T-helper 2 cell treated with Interferon-gamma antibody and Interleukin-4, amounts not matched to agents 5 μg/mL and 100 μg/mL, for 36 hours (primary cell): Measurements from ENCODE around the gene ADGRG4.

ENCODE experiments used
- DNase-seq: peaks from one replicate; pipeline ENCODE4 v3.0.0; 2021; ENCODE audit warnings: low spot score
- H3K27ac Mint-ChIP-seq: one replicate; pipeline ENCODE4 v1.8.0; 2021; ENCODE audit warnings: mild to moderate bottlenecking, mixed read lengths
- H3K27me3 Mint-ChIP-seq: one replicate; pipeline ENCODE4 v1.8.0; 2021; ENCODE audit warnings: low read depth, mixed read lengths
- H3K36me3 Mint-ChIP-seq: one replicate; pipeline ENCODE4 v1.8.0; 2021; ENCODE audit warnings: low read depth, mixed read lengths
- H3K4me1 Mint-ChIP-seq: one replicate; pipeline ENCODE4 v1.8.0; 2021; ENCODE audit warnings: low read depth, mixed read lengths
- H3K4me3 Mint-ChIP-seq: one replicate; pipeline ENCODE4 v1.8.0; 2022; ENCODE audit warnings: mild to moderate bottlenecking, moderate library complexity, mixed read lengths
- H3K9me3 Mint-ChIP-seq: one replicate; pipeline ENCODE4 v1.8.0; 2021; ENCODE audit warnings: mixed read lengths

Gene ADGRG4

GRCh38 chrX:136446208-136446607 is 145.4 kb downstream of the ADGRG4 start:
- Mint-ChIP-seq H3K27me3 (no peaks in the 10 kb centered on the region), H3K27ac (no peak overlapping the region), H3K4me1 (no peaks in the 10 kb centered on the region), H3K36me3 (no peaks in the 10 kb centered on the region), H3K4me3 (no peak overlapping the region), H3K9me3 (no peaks in the 10 kb centered on the region)
- DNase-seq = no peak

- Mint-ChIP-seq H3K27me3 (no peaks in the 10 kb centered on the region), H3K27ac (no peak overlapping the region), H3K36me3 (no peaks in the 10 kb centered on the region), H3K4me1 (no peaks in the 10 kb centered on the region), H3K9me3 (no peaks in the 10 kb centered on the region), H3K4me3 (no peak overlapping the region)
- DNase-seq = no peak
Measured at GRCh38 chrX:136447308-136447707, 146.5 kb downstream of the ADGRG4 start.

- H3K4me3 Mint-ChIP-seq = no peak overlapping the region
- H3K4me1 Mint-ChIP-seq = no peaks in the 10 kb centered on the region
- H3K27ac Mint-ChIP-seq = no peak overlapping the region
- H3K36me3 Mint-ChIP-seq = no peaks in the 10 kb centered on the region
- H3K9me3 Mint-ChIP-seq = no peaks in the 10 kb centered on the region
- H3K27me3 Mint-ChIP-seq = no peaks in the 10 kb centered on the region
- no peak for DNase-seq
Measured at GRCh38 chrX:136447968-136448367, 147.2 kb downstream of the ADGRG4 start.

GRCh38 chrX:136450050-136450830 is 149.5 kb downstream of the ADGRG4 start:
- Mint-ChIP-seq H3K4me3 (no peak overlapping the region), H3K4me1 (no peaks in the 10 kb centered on the region), H3K9me3 (no peaks in the 10 kb centered on the region), H3K36me3 (no peaks in the 10 kb centered on the region), H3K27me3 (no peaks in the 10 kb centered on the region), H3K27ac (no peak overlapping the region)
- DNase-seq = no peak

GRCh38 chrX:136452614-136453013 is 151.9 kb downstream of the ADGRG4 start:
- no peak overlapping the region for H3K4me3 Mint-ChIP-seq
- H3K36me3 Mint-ChIP-seq = no peaks in the 10 kb centered on the region
- DNase-seq = no peak
- no peaks in the 10 kb centered on the region for H3K27me3 Mint-ChIP-seq
- no peaks in the 10 kb centered on the region for H3K4me1 Mint-ChIP-seq
- no peak overlapping the region for H3K27ac Mint-ChIP-seq
- H3K9me3 Mint-ChIP-seq = no peaks in the 10 kb centered on the region

GRCh38 chrX:136453114-136453513 is 152.4 kb downstream of the ADGRG4 start:
- no peaks in the 10 kb centered on the region for H3K4me1 Mint-ChIP-seq
- H3K27ac Mint-ChIP-seq = no peak overlapping the region
- DNase-seq = no peak
- H3K27me3 Mint-ChIP-seq = no peaks in the 10 kb centered on the region
- no peaks in the 10 kb centered on the region for H3K9me3 Mint-ChIP-seq
- H3K4me3 Mint-ChIP-seq = no peak overlapping the region
- H3K36me3 Mint-ChIP-seq = no peaks in the 10 kb centered on the region

GRCh38 chrX:136453771-136454170 is 153.0 kb downstream of the ADGRG4 start:
- H3K27me3 Mint-ChIP-seq = no peaks in the 10 kb centered on the region
- H3K27ac Mint-ChIP-seq = no peak overlapping the region
- no peaks in the 10 kb centered on the region for H3K4me1 Mint-ChIP-seq
- H3K36me3 Mint-ChIP-seq = no peaks in the 10 kb centered on the region
- H3K9me3 Mint-ChIP-seq = no peaks in the 10 kb centered on the region
- no peak for DNase-seq
- H3K4me3 Mint-ChIP-seq = no peak overlapping the region

GRCh38 chrX:136456133-136456532 is 155.4 kb downstream of the ADGRG4 start:
- H3K27ac Mint-ChIP-seq = no peak overlapping the region
- no peak overlapping the region for H3K4me3 Mint-ChIP-seq
- H3K4me1 Mint-ChIP-seq = no peaks in the 10 kb centered on the region
- no peak for DNase-seq
- no peaks in the 10 kb centered on the region for H3K36me3 Mint-ChIP-seq
- H3K9me3 Mint-ChIP-seq = no peaks in the 10 kb centered on the region
- H3K27me3 Mint-ChIP-seq = peaks cover 2% of the 10 kb centered on the region

- H3K27me3 Mint-ChIP-seq = peaks cover 4% of the 10 kb centered on the region
- H3K9me3 Mint-ChIP-seq = no peaks in the 10 kb centered on the region
- no peak overlapping the region for H3K27ac Mint-ChIP-seq
- no peaks in the 10 kb centered on the region for H3K36me3 Mint-ChIP-seq
- no peak overlapping the region for H3K4me3 Mint-ChIP-seq
- H3K4me1 Mint-ChIP-seq = no peaks in the 10 kb centered on the region
- DNase-seq = no peak
Measured at GRCh38 chrX:136457303-136457917, 156.6 kb downstream of the ADGRG4 start.

GRCh38 chrX:136464589-136464988 is 163.8 kb downstream of the ADGRG4 start:
- no peaks in the 10 kb centered on the region for H3K36me3 Mint-ChIP-seq
- H3K27me3 Mint-ChIP-seq = peaks cover 8% of the 10 kb centered on the region
- no peak for DNase-seq
- H3K4me1 Mint-ChIP-seq = no peaks in the 10 kb centered on the region
- H3K27ac Mint-ChIP-seq = no peak overlapping the region
- no peaks in the 10 kb centered on the region for H3K9me3 Mint-ChIP-seq
- no peak overlapping the region for H3K4me3 Mint-ChIP-seq
